Activated CD8-positive, alpha-beta T cell treated with anti-CD3 and anti-CD28 coated beads for 36 hours (primary cell): Measurements from ENCODE around the gene DOCK4. TPM values are rescaled to one million over a fixed set of nuclear protein-coding genes. Genes with fewer than 3 reads are reported as not detected.

Experiments used
- ATAC-seq: fragments of 200-7000 bp; cut with Tn5 transposase; one replicate; pipeline ENCODE4 v1.10.0; 2021; ENCODE audit warnings: mild to moderate bottlenecking, moderate library complexity
- CTCF ChIA-PET: fragments of 350-600 bp; sonication (Branson Sonifier 250); formaldehyde crosslinking; loops from one replicate; lab custom pipeline; 2021; ENCODE audit warnings: antibody characterized with exemption; lab: Charles Lee
- POLR2A ChIA-PET: fragments of 350-600 bp; sonication (Branson Sonifier 250); formaldehyde crosslinking; loops from one replicate; lab custom pipeline; 2021; ENCODE audit warnings: antibody characterized with exemption; lab: Charles Lee
- DNase-seq: peaks from one replicate; pipeline ENCODE4 v3.0.0-alpha.2; 2020
- H3K27ac Mint-ChIP-seq: one replicate; pipeline ENCODE4 v1.8.0; 2021; ENCODE audit warnings: mild to moderate bottlenecking, mixed read lengths
- H3K27me3 Mint-ChIP-seq: one replicate; pipeline ENCODE4 v1.8.0; 2021; ENCODE audit warnings: mixed read lengths
- H3K36me3 Mint-ChIP-seq: one replicate; pipeline ENCODE4 v1.8.0; 2021; ENCODE audit warnings: low read depth, mixed read lengths
- H3K4me1 Mint-ChIP-seq: one replicate; pipeline ENCODE4 v1.8.0; 2021; ENCODE audit warnings: low read depth, mixed read lengths
- H3K4me3 Mint-ChIP-seq: one replicate; pipeline ENCODE4 v1.8.0; 2021; ENCODE audit warnings: mild to moderate bottlenecking, moderate library complexity, mixed read lengths
- H3K9me3 Mint-ChIP-seq: one replicate; pipeline ENCODE4 v1.8.0; 2021; ENCODE audit warnings: mixed read lengths
- CTCF ChIP-seq: fragments of 200-600 bp; IDR thresholded peaks from one replicate; pipeline ENCODE4 v1.8.0; 2022; ENCODE audit warnings: antibody characterized with exemption, mild to moderate bottlenecking
- intact Hi-C: fragments of 100-400 bp; cut with micrococcal nuclease; formaldehyde crosslinking; loops from one replicate; pipeline ENCODE4 v1.10.0; 2022
- total RNA-seq, 2 experiments: library from RNA; stranded (reverse); gene quantifications; one replicate each; pipeline ENCODE4 v1.2.3, GENCODE V29; 2021

Gene DOCK4
- total RNA-seq, 2 experiments from 2014 or later = 0.31 to 0.32 TPM

GRCh38 chr7:111682588-111683340 is 523.4 kb downstream of the DOCK4 start:
- DNase-seq = no peak
- Mint-ChIP-seq H3K27me3 (peaks cover 6% of the 10 kb centered on the region), H3K36me3 (no peaks in the 10 kb centered on the region), H3K27ac (no peak overlapping the region), H3K9me3 (no peaks in the 10 kb centered on the region), H3K4me1 (no peaks in the 10 kb centered on the region), H3K4me3 (no peak overlapping the region)
- intact Hi-C loops = no loop called here
- no peak for ATAC-seq
- CTCF ChIA-PET = no interaction called here
- POLR2A ChIA-PET = no interaction called here
- TF ChIP-seq CTCF = no peak

- CTCF ChIA-PET = no interaction called here
- DNase-seq (no peak), ATAC-seq (no peak)
- POLR2A ChIA-PET = no interaction called here
- intact Hi-C loops = no loop called here
- H3K9me3 Mint-ChIP-seq = no peaks in the 10 kb centered on the region
- no peaks in the 10 kb centered on the region for H3K4me1 Mint-ChIP-seq
- H3K4me3 Mint-ChIP-seq = no peak overlapping the region
- no peak for TF ChIP-seq CTCF
- peaks cover 2% of the 10 kb centered on the region for H3K27me3 Mint-ChIP-seq
- H3K27ac Mint-ChIP-seq = no peak overlapping the region
- no peaks in the 10 kb centered on the region for H3K36me3 Mint-ChIP-seq
These were observed 525.0 kb downstream of the DOCK4 start for GRCh38 chr7:111681242-111681641.

- TF ChIP-seq CTCF = no peak
- intact Hi-C loops = no loop called here
- H3K27ac Mint-ChIP-seq = no peak overlapping the region
These were observed 527.2 kb downstream of the DOCK4 start for GRCh38 chr7:111678986-111679385.

GRCh38 chr7:111678281-111678680 is 527.9 kb downstream of the DOCK4 start:
- ChIA-PET CTCF (no interaction called here), POLR2A (no interaction called here)
- peaks cover 12% of the 10 kb centered on the region for H3K27me3 Mint-ChIP-seq
- DNase-seq = no peak
- H3K4me3 Mint-ChIP-seq = no peak overlapping the region
- intact Hi-C loops = no loop called here
- no peak for ATAC-seq
- H3K4me1 Mint-ChIP-seq = no peaks in the 10 kb centered on the region
- no peaks in the 10 kb centered on the region for H3K9me3 Mint-ChIP-seq
- no peak overlapping the region for H3K27ac Mint-ChIP-seq
- TF ChIP-seq CTCF = no peak
- no peaks in the 10 kb centered on the region for H3K36me3 Mint-ChIP-seq

More at GRCh38 chr7:111678986-111679385, 527.2 kb downstream of the DOCK4 start:
- Mint-ChIP-seq H3K27me3 (peaks cover 7% of the 10 kb centered on the region), H3K4me1 (no peaks in the 10 kb centered on the region), H3K4me3 (no peak overlapping the region), H3K36me3 (no peaks in the 10 kb centered on the region), H3K9me3 (no peaks in the 10 kb centered on the region)
- DNase-seq (no peak), ATAC-seq (no peak)
- ChIA-PET POLR2A (no interaction called here), CTCF (no interaction called here)

GRCh38 chr7:111677848-111678247 is 528.4 kb downstream of the DOCK4 start:
- POLR2A ChIA-PET = no interaction called here
- no peaks in the 10 kb centered on the region for H3K4me1 Mint-ChIP-seq
- intact Hi-C loops = no loop called here
- peaks cover 14% of the 10 kb centered on the region for H3K27me3 Mint-ChIP-seq
- DNase-seq (no peak), ATAC-seq (no peak)
- H3K9me3 Mint-ChIP-seq = no peaks in the 10 kb centered on the region
- H3K36me3 Mint-ChIP-seq = no peaks in the 10 kb centered on the region
- TF ChIP-seq CTCF = no peak
- no peak overlapping the region for H3K27ac Mint-ChIP-seq
- CTCF ChIA-PET = no interaction called here
- H3K4me3 Mint-ChIP-seq = no peak overlapping the region
